GM12865 (cell line): Measurements from ENCODE around the gene PRDM16.

Experiments
- DNase-seq: peaks from one replicate; pipeline ENCODE4 v3.0.0; 2010; ENCODE audit warnings: low read depth
- H3K4me3 ChIP-seq: 2 replicates; pipeline ENCODE4 v1.5.1; 2011; ENCODE audit warnings: mild to moderate bottlenecking, low read depth, low read length, control low read depth
- TF ChIP-seq, protein P1 (sequence below): IDR thresholded peaks from 2 replicates; pipeline ENCODE4 v1.5.1; 2011; ENCODE audit warnings: low read length, control low read depth, low read depth, inconsistent platforms; ENCODE audit not compliant: insufficient read depth; ENCODE audit errors: missing control alignments

PRDM16 gene

DNA sequence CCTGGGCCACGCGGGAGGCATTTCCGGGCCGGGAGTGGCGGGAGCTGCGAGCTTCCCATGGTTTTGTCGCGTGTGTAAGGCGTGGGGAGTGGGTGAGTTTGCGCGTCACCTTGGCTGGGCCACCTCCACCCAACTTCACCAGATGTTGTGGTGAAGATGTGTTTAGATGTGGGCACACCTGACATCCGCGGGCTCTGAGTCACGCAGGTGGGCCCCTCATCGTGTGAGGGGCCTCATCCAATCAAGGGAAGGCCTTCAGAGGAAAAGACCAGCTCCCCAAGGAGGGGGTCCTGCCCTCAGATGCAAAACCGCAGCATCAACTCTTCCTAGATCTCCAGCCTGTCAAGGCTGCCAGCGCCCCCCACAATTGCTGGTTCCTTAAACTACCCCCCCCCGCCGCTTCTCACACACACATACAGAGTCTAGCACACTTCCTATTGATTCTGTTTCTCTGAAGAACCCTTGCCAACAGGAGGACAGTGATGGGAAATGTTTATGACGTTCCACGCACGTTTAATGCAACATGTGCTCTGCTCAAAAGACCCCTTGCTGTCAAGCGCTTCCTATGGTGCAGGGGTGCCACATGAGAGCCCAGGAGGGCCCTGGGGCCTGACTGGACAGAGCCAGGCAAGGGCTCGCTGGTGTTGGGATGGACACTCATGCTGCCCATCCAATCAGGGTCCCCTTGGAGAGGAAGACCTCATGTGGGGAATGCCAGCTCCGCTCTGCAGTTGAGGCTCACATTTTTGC lies 35.8 kb upstream of the PRDM16 start:
- no peak for DNase-seq
- no peak overlapping the region for H3K4me3 ChIP-seq
- TF ChIP-seq, protein P1, sequence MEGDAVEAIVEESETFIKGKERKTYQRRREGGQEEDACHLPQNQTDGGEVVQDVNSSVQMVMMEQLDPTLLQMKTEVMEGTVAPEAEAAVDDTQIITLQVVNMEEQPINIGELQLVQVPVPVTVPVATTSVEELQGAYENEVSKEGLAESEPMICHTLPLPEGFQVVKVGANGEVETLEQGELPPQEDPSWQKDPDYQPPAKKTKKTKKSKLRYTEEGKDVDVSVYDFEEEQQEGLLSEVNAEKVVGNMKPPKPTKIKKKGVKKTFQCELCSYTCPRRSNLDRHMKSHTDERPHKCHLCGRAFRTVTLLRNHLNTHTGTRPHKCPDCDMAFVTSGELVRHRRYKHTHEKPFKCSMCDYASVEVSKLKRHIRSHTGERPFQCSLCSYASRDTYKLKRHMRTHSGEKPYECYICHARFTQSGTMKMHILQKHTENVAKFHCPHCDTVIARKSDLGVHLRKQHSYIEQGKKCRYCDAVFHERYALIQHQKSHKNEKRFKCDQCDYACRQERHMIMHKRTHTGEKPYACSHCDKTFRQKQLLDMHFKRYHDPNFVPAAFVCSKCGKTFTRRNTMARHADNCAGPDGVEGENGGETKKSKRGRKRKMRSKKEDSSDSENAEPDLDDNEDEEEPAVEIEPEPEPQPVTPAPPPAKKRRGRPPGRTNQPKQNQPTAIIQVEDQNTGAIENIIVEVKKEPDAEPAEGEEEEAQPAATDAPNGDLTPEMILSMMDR, result no peak

DNA sequence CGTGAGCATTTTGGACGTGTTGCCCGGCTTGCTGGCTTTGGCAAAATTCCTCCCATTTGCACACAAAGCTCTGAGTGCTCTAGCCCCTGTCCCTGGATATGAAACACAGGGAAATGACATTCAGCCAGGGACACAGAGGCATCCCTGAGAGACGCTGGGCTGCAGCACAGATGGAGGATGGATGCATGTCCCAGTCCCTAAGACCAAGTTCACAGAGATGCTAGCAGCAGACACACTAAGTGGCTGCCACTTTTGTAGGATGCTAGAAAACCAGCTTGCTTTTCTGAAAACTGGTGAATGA lies 35.3 kb upstream of the PRDM16 start:
- no peak overlapping the region for H3K4me3 ChIP-seq
- TF ChIP-seq, protein P1, result no peak
- DNase-seq, result no peak

DNA sequence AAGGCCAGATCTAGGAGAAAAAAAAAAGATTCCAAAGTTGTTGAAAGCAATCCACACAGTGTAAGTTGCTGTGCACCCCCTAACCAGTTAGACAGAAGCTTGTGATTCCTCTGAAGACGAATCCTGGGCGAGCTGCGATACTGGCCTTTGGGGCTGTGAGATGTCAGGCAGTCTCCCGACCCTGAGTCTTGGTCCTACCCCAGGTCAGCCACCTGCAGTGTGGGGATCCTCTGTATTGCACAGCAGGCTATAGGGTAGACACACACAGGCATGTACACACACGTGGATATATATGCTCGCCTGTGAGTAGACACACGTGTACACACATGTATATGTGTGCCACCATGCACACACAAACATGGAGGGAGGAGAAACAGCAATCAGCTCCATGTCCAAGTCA lies 34.8 kb upstream of the PRDM16 start:
- no peak for DNase-seq
- TF ChIP-seq, protein P1, result no peak
- no peak overlapping the region for H3K4me3 ChIP-seq

DNA sequence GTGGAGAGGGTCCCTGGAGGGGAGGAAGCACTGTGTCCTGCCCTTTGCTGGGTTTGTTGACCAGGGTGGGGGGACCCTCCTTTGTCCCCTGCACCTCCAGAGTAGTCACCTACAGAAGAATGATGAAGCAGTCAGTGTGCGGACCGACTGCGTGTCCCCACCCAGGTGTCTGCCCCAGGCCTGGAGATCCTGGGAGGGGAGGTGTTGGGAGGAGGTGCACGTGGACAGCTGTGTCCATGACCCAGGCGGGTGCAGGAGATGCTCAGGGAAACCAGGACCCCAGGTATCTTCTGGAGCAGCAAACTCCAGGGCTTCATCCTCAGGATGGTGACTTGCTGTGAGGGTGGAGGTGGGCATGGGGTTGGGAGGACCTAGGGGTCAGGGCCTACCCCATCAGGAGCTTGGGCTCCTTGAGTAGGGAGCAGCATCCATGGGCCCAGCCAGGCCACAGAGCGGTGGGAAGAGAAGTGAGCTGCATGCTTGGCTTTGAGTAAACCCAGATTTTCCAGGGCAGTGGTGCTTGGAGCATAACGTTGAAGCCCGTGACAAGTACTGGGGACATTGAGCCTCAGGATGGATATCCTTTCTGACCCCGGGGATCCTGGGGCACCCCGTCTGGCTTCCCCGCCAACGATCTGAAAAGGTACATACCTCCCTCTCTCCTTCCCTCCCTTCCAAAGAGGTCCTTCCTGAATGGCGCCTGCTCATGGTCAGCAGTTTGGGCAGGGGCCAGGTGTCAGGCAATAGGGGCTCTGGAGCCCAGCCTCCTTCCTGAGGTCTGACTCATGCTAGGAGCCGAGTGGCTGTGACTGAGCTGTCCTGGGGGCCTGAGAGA lies 34.1 kb upstream of the PRDM16 start:
- TF ChIP-seq, protein P1, result no peak
- no peak for DNase-seq
- no peak overlapping the region for H3K4me3 ChIP-seq

DNA sequence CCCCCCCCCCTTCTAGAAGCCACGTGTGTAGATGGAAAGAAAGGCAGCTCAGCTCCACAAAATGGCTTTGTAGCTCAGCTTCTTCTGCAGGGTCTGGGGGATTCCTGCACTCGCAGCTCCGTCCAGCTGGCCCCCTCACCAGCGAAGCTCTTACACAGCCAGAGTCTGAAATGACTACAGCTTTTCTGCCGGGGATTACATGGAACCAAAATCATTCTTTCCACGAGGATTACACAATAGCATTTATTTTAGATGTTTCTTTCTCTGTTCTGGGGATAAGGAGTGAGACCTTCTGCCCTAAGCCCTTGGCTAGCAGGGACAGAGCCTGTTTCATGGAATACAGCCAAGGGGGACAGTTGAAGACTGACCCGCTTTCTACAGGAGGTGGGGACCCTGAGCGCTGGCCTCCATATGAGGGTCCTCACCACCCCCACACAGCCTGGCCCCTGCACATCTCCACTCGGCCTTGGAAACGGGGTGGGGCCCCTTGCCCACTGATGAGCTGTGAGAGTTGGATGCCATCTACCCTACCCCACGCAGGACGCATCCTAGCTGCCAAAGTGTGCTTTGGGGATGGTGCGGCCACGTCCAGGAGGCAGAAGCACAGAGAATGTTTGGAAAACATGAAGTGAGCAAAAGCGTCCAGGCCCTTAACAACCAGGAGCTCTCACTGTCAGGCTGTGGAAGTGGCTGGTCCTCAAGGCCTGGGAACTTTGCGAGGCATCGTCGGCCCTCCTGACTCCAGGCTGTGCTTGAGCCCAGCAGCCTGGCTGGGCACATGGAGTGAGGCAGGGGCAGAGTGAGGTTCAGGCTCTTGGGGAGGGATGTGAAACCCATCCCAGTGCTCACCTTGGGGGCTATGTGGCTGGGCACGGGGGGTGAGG lies 33.2 kb upstream of the PRDM16 start:
- TF ChIP-seq, protein P1, result no peak
- DNase-seq, result no peak
- no peak overlapping the region for H3K4me3 ChIP-seq

DNA sequence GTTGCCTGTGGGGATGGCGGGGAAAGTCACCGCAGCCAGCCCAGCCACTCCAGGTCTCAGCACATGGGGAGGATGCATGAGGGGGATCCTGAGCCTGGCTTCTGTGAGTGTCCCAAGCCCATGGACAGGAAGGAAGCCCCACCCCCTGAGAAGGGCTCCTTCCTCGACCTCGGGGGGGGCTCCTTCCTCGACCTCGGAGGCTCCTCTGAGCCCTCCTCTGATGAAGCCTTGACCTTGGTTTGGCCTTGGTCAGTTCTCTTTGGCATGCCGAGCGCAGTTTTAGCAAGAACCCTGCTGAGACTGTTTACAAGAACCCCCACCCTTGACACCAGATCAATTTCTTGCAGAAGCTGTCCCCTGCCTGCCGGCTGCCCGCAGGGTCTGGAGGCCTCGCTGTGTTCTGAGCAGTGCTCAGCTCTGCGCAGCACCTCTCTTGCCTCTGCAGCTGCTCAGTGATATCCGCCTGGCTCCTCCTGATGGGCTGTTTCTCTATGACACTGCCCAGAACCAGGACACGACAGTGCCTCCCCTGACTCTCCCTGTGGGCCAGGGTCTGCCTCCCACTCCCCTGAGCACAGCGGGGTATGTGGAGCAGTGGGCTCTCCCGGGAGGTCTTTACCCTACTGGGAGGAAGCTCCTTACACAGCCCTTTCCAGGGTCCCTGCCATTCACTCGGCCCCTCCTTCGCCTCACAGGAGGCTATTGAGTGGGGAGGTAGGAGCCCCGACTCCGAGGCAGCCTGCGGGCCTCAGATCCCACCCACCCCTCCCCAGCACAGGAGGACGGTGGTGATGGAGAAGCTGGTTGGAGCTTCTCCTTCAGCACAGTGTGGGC lies 32.3 kb upstream of the PRDM16 start:
- DNase-seq, result no peak
- H3K4me3 ChIP-seq, result no peak overlapping the region
- TF ChIP-seq, protein P1, result no peak
